Middle frontal gyrus (tissue), 1 donor: ENCODE measurements around the gene FKTN.

Experiments used
- DNase-seq: peaks from one replicate; pipeline ENCODE4 v3.0.0-alpha.2; 2015; ENCODE audit warnings: low spot score; ENCODE audit errors: extremely low spot score

FKTN gene

GRCh38 chr9:105632807-105633206 lies 74.9 kb downstream of the FKTN start:
- DNase-seq, result no peak

DNA sequence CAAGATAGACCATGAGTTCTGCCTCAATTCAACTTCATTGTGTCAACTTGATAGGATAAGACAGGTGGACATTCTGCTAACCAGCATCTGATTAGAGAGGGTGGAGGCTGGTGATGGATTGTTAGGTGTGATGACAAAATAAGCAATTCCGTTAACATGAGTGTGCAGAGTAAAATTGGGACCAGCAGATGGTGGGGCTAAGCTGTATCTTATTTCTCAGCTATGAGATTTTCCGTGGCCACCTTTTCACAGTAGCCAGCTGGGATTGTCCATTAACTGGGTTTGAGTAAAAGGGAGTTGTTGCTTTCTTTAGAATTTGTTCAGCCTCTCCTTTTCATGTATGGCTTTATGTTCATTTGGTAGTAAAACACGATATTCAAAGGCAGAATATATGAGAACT lies 75.5 kb downstream of the FKTN start:
- no peak for DNase-seq

GRCh38 chr9:105636331-105636730 lies 78.4 kb downstream of the FKTN start:
- DNase-seq, result no peak

DNA sequence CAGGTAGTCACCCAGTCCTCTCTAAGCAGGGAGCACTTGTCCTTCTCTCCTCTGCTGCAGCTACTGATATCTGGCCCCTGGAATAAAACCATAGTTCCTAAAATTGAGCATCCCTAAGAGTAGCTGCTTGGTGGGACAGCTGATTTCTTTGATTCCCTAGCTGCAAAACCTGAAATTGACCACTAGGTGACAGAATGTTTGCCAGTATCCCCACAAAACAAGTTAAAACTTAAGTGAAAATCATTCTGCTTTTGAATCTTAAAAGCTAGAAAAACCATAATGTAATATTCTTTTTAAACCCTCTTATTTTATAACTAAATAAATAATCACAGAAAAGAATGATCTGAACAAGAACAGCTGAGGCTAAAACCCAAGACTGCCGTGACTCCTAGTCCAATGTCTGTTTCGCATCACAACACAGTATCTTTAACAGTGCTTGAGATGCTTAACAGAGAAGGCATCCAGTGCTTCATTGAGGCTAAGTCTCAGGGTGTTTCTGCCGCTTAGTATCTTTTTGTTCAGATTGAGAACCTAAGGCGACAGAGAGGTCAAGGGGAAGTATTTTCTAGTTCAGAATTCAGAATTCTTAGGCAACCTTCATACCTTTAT lies 80.0 kb downstream of the FKTN start:
- DNase-seq, result no peak

DNA sequence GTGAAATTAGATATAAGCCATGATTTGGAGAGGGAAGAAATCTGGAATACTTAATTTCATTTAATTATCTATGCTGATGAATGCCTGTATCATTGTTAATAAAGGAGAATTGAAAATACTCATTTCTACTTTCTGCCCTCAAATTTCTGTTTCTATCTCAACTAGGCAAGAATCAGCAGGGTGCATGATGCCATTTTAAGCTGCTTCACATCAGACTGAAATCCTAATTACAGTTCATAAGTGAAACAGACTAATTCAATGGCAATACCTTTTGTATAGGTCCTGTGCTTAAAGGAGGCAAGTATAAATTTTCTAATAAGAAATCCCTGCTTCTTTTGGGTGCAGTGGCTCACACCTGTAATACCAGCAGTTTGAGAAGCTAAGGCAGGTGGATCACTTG lies 82.0 kb downstream of the FKTN start:
- DNase-seq, result no peak

DNA sequence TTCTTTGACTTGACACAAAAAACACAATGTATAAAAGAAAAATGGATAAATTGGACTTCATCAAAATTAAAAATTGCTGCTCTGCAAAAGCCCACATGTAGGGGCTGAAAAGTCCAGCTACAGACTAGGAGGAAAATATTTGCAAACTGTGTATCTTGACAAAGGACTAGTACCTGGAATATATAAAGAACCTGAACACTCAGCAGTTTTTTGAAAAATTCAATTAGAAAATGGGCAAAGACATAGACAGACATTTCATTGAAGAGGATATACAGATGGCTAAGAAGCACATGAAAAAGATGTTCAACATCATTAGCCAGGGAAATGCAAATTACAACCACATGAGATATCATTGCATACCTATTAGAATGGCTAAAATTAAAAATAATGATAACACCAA lies 85.9 kb downstream of the FKTN start:
- DNase-seq, result no peak

GRCh38 chr9:105646879-105647594 lies 89.1 kb downstream of the FKTN start:
- no peak for DNase-seq

DNA sequence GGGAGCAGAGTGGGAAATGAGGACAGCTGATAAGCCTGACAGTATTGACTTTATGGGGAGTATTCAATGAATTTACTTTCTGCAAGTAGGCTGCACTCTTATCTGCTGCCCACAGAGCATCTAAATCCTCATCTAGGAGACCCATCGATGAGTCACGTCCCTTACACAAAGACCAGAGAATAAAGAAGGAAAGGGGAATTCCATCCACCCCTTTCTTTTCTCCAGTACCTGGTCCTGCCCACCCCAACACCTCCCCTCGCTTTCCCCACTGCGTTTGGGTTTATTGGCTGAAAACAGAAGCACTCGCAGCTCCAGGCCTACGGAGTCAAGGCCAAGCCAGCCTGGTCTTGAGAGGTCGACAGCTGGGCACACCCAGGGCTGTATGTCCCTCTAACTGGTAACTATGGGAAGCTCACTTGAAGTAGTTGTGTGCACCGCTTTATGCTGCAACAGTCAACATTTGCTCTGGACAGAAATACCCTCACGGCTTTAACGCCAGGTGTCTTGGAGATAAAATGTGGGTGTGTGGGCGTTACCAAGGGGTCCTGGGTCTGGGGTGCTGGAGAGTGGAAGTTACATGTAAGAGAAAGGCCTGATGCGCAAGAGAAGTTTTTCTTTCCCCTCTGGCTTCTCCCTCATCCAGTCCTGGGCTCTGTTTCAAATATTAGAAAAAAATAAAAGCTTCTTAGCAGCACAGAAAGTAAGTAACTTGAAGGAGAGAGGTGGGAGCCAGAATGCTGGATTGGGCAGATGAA lies 89.8 kb downstream of the FKTN start:
- DNase-seq, result no peak

GRCh38 chr9:105651806-105652205 lies 93.9 kb downstream of the FKTN start:
- DNase-seq, result no peak

- DNase-seq, result no peak
Observed at GRCh38 chr9:105656131-105656921, 98.4 kb downstream of the FKTN start.

DNA sequence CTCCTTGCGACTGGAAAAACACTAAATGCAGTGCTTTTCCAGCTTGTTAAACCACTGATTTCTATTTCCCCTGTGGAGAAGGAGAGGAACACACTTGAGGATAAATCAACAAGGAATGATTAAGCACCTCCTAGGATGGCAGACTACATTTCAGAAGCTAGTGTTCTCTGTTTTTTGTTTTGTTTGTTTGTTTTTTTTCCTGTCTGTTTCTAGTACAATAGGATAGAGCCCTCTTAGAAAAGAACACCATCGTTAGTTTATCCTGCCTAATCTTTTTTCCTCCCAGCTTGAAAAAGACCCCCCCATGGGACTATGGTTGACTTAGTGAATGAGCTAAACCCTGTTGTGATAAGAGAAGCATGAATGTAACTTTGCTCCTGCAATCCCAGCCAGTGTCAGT lies 100.4 kb downstream of the FKTN start:
- no peak for DNase-seq

DNA sequence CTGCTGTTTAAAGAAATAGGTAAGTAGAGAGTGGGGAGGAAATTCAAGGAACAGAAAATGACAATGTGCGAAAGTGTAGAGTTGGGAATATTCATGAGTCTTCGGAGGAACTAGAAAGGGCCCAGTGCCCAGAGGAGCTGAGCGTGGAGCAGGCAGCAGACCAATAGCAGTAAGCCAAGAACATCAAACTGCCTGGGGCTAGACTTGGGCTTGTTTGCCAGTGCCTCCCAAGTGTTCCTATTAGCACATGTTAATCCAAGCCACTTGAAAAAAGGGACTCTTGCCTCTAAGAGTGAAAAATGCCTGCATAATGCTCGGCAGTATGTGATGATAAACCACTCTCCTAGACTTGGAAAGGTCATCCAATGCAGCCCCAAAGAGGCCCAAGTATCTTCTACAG lies 103.1 kb downstream of the FKTN start:
- no peak for DNase-seq

DNA sequence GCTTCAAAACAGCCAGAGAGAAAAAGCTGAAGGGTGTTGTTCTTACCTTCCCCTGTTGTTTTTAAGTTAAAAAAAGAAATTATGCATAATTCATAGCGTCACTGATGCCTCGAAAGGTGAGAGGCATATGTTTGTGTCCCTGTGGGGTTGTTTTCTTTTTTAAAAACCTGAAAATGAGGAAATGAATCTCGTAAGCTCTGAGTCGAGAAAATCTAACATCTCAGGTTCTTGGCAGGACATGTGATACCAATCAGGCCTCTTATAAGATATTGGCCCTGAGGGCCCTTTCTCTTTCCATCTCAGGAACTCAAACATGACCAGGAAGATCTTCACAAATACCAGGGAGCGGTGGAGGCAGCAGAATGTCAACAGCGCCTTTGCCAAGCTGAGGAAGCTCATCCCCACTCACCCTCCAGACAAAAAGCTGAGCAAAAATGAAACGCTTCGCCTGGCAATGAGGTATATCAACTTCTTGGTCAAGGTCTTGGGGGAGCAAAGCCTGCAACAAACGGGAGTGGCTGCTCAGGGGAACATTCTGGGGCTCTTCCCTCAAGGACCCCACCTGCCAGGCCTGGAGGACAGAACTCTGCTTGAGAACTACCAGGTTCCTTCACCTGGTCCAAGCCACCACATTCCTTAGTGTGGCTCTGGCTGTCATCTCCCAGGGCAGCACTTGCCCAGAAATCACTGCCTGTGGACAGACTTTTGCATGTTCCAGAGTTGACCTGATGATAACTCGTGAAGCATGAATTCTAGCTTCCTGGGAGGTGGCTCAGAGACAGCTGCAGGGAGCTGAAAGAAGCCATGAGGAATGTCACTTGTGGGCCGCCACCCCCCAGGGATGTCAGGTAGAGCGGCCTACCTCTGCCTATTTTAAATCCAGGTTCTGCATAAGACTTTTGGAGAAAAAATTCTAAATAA lies 104.5 kb downstream of the FKTN start, which contains the start of gene TAL2:
Gene TAL2, plus strand, starts transcription at position 274 of the 921 bp plus-strand sequence. Its CDS starts 40 bp downstream, at position 314.
- no peak for DNase-seq

DNA sequence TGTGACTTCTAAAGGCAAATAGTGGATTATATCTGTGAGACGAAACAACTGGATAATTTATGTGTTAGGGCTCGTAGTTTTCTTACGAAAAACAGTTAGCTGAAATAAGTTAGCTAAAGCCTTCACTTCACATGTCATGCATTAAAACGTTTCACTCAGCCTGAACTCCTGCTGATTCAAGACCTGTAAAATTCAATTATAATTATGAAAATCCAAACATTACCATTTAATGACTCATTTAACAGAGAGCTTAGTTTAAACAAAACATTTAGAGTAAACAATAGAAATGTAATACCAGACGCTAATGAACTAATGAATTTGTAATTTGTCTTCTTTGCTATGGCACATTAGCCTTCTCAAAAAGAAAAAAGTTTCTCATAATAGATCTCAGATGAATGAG lies 106.0 kb downstream of the FKTN start:
- no peak for DNase-seq

DNA sequence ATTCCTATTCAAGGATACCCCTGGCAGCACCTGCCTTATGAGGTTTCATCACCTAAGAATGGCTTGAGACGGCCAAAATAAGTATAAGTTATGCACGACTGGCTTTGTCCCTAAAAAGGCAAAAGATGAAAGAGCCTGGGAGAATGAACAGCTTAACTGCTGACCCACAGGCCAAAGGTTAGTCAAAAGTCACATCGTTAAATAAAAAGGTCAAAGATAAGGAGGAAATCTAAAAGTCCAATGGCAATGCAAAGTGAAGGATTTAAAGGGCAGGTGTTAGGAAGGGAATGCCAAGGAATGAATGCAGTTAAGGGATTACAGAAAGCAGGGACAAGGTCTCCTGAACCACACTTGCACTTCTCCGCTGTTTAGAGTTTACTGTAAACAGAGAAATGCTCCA lies 109.9 kb downstream of the FKTN start:
- no peak for DNase-seq

DNA sequence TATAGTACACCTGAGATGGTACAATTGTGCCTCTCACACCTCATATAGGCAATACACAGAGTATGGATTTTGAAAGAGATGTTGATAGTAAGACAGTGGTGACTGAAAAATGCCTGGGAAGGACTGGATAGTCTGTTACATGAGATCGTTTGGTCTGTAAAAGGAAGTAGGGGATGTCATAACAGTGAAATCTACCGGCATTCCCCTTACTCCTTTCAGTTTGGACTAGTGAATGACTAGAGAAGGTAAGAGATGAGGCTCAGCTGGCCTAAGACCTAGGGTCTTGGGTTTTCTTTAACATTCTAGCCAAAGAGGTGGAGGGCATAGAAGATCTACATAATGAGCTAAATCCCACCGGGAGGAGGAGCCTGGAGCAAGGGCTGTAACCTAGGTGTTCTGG lies 112.4 kb downstream of the FKTN start:
- no peak for DNase-seq

- DNase-seq, result no peak
Observed at GRCh38 chr9:105670775-105671174, 112.8 kb downstream of the FKTN start.

GRCh38 chr9:105672711-105673234 lies 114.8 kb downstream of the FKTN start:
- DNase-seq, result no peak

DNA sequence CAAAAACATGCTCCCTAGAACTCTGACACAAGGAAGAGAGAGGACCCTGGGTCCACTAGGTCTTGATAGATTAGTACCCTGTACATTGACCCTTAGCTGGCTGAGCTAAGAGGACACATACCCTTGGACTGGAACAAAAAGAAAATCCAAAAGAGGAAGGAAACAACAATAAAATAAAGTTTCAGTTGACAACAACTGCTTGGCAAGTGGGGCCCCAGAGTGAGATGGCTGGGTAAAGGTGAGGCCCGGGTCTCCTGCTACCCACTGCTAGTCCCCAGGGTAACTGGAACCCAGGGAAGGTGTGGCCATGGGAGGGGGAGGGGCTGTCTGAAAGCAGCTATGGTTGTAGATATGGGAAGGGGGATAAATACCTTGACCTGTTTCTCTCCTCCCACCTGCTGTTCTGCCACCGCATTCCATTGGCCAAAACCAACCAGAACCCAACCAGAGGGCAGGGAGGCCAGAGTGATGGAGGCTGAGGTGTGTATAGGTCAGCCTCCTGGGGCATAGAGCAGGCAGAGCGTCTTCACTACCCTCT lies 116.0 kb downstream of the FKTN start:
- DNase-seq, result no peak

GRCh38 chr9:105676351-105676923 lies 118.5 kb downstream of the FKTN start:
- DNase-seq, result no peak
